ENCODE results near the gene C1QTNF9B.

C1QTNF9B gene

GRCh38 chr13:23867027-23867491 is 30.2 kb downstream of the C1QTNF9B start:
- no peak for TF ChIP-seq CTCF (IDR thresholded peaks at IDR 0.05; ENCODE audit: low read depth, low read length)
- no peaks in the 10 kb centered on the region for H3K36me3 ChIP-seq
- H3K9me3 ChIP-seq (ENCODE audit: severe bottlenecking): no peaks in the 10 kb centered on the region
- peak; percentile 75 for DNase-seq
- H3K27ac ChIP-seq: no peak overlapping the region
- no peaks in the 10 kb centered on the region for H3K27me3 ChIP-seq (ENCODE audit: insufficient read depth, low read depth, severe bottlenecking)
- no peak overlapping the region for H3K4me3 ChIP-seq (ENCODE audit: low read depth, low read length)

- H3K9me3 ChIP-seq (ENCODE audit: severe bottlenecking): no peaks in the 10 kb centered on the region
- no peak for TF ChIP-seq CTCF (IDR thresholded peaks at IDR 0.05; ENCODE audit: low read depth, low read length)
- H3K27me3 ChIP-seq (ENCODE audit: insufficient read depth, low read depth, severe bottlenecking): no peaks in the 10 kb centered on the region
- no peak overlapping the region for H3K27ac ChIP-seq
- H3K4me3 ChIP-seq (ENCODE audit: low read depth, low read length): no peak overlapping the region
- no peak for DNase-seq
- H3K36me3 ChIP-seq: no peaks in the 10 kb centered on the region
Measured at GRCh38 chr13:23866420-23867026, 30.8 kb downstream of the C1QTNF9B start.

GRCh38 chr13:23865906-23866305 is 31.4 kb downstream of the C1QTNF9B start:
- no peaks in the 10 kb centered on the region for H3K36me3 ChIP-seq
- H3K4me3 ChIP-seq (ENCODE audit: low read depth, low read length): no peak overlapping the region
- no peak overlapping the region for H3K27ac ChIP-seq
- H3K27me3 ChIP-seq (ENCODE audit: insufficient read depth, low read depth, severe bottlenecking): no peaks in the 10 kb centered on the region
- no peaks in the 10 kb centered on the region for H3K9me3 ChIP-seq (ENCODE audit: severe bottlenecking)
- no peak for TF ChIP-seq CTCF (IDR thresholded peaks at IDR 0.05; ENCODE audit: low read depth, low read length)
- no peak for DNase-seq

GRCh38 chr13:23865026-23865425 is 32.3 kb downstream of the C1QTNF9B start:
- DNase-seq: no peak
- no peak overlapping the region for H3K4me3 ChIP-seq (ENCODE audit: low read depth, low read length)
- H3K27me3 ChIP-seq (ENCODE audit: insufficient read depth, low read depth, severe bottlenecking): no peaks in the 10 kb centered on the region
- no peaks in the 10 kb centered on the region for H3K36me3 ChIP-seq
- no peak for TF ChIP-seq CTCF (IDR thresholded peaks at IDR 0.05; ENCODE audit: low read depth, low read length)
- no peak overlapping the region for H3K27ac ChIP-seq
- H3K9me3 ChIP-seq (ENCODE audit: severe bottlenecking): no peaks in the 10 kb centered on the region

- no peak for DNase-seq
- Histone ChIP-seq H3K27me3 (ENCODE audit: insufficient read depth, low read depth, severe bottlenecking) (no peaks in the 10 kb centered on the region), H3K9me3 (ENCODE audit: severe bottlenecking) (no peaks in the 10 kb centered on the region), H3K4me3 (ENCODE audit: low read depth, low read length) (no peak overlapping the region), H3K27ac (no peak overlapping the region), H3K36me3 (0 out of 2 replicates have a peak, but pooled peaks cover 2% of the 10 kb centered on the region)
- no peak for TF ChIP-seq CTCF (IDR thresholded peaks at IDR 0.05; ENCODE audit: low read depth, low read length)
Measured at GRCh38 chr13:23861310-23861709, 36.0 kb downstream of the C1QTNF9B start.

GRCh38 chr13:23859904-23860303 is 37.4 kb downstream of the C1QTNF9B start:
- no peaks in the 10 kb centered on the region for H3K9me3 ChIP-seq (ENCODE audit: severe bottlenecking)
- no peak for DNase-seq
- no peak for TF ChIP-seq CTCF (IDR thresholded peaks at IDR 0.05; ENCODE audit: low read depth, low read length)
- 0 out of 2 replicates have a peak, but pooled peaks cover 2% of the 10 kb centered on the region for H3K36me3 ChIP-seq
- no peak overlapping the region for H3K4me3 ChIP-seq (ENCODE audit: low read depth, low read length)
- H3K27ac ChIP-seq: no peak overlapping the region
- H3K27me3 ChIP-seq (ENCODE audit: insufficient read depth, low read depth, severe bottlenecking): no peaks in the 10 kb centered on the region

Data from WERI-Rb-1 (cell line).